ACHN (cell line): ENCODE data around the gene SHISA6.

Source experiments
- DNase-seq: peaks from one replicate; pipeline ENCODE4 v3.0.0-alpha.2; 2015
- in situ Hi-C: cut with HindIII; loops from 2 replicates; pipeline ENCODE4 v1.10.0; 2017; ENCODE audit warnings: low sequenced_read_pairs, low pct_ligation_motif_present, low pct_unique_long_range_greater_than_20kb

The SHISA6 gene

DNA sequence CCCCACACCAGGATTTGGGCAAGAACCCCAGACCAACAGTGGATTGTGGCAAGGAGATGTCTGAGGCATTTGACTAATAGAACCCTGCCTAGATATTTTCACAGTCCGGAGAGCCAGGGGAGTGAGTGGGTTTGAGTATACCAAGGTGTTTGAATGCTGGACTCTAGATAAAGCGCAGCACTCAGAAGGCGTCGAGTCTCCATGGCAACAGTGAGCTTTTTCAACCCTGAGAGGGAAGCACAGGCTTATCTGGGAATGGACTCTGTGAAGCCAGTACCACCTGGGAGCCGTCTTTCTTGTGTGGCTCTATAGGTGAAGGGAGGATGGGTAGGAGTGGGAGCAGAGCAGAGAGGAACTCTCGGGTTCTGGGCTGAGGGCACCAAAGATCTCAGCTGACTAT is 147.0 kb downstream of the SHISA6 start:
- in situ Hi-C loops: no loop called here
- no peak for DNase-seq

DNA sequence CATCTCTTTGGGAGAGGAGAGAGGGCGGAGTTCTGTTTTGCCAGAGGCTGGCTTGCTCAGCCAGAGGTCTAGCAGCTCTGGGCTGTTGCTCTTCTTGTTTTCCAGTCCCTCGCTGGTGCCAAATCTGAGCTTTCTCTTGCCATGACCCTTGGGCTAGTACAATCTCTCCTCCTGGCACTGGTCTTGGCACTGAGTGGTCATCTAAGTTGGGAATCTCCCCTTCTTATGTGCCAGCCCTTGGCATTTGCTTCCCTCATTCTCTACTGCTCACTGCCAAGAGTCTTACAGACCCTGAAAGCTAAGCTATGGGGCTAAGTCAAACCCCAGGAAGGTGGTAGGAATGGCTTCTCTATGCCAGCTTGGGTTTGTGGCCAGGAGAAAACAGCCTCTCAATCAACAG is 148.6 kb downstream of the SHISA6 start:
- DNase-seq: no peak
- in situ Hi-C loops: no loop called here

DNA sequence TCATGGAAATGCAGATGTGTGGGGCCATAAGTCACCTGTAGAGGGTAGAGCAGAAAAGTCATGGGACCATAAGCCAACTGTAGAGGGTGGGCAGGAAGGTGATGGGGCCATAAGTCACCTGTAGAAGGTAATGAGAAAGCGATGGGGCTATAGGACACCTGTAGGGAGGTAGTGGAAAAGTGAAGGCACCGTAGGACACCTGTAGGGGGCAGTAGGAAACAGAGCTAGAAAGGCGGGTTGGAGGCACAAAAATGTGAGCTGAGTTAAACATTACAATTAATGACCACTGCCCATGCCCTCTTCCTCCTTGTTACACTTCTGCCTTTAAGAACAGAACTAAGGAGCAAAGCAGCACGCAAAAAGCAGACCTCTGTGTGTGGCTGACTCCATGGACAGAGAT is 150.1 kb downstream of the SHISA6 start:
- in situ Hi-C loops: no loop called here
- peak; percentile 15 for DNase-seq

DNA sequence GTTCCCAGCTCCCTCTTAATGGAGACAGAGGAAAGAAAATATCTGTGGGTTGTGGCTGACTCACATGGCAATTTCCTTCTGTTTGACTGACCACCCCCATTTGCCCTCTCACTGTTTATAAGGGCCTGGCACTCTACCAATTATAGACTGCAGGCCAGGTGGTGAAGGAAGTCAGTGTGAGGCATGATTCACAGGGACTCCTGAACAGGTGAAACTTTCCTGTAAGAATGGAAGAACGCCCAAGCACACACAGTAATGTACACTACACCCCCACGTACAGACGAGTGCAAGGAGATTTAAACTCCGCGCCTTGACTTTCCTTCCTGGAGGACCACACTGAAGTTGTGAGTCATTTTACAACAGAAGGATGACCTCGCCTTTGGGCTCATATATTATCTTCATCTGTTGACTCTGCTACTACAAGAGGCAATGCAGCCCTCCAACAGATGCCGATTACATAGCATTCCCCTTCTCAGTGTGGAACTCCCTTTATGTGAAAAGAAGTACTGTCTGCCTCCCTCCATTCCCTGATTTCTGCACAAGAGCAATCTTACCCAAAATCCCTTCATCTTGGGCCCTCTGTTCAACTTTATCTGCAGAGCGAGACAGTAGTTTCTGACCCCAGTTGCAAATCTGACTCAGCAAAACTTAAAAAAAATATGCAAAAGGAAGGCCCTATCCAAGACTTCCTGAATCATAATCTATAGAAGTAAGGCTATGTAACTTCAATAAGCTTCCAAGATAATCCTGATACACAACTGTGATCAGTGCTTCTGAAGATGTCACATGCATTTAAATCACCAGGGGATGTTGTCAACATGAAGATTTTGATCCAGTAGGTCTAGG is 163.6 kb downstream of the SHISA6 start:
- DNase-seq: no peak
- in situ Hi-C loops: no loop called here

DNA sequence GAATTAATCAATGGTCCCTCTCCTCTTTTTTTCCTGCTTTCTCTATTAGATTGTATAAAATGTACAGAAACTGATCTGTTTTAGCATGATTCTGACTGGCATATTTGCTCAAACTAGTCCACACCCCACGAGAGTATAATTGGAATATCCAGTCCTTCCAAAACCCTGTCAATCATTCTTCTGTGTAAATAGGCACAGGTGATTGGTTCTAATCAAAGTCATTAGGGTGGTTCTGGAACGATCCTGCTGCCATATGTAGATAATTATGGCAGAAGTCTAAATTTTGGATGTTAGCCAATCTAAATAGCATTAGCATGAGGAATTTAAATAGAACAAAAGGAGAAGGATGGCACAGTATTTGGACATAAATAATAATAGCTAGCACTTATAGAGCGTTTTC is 165.7 kb downstream of the SHISA6 start:
- in situ Hi-C loops: no loop called here
- DNase-seq: no peak

DNA sequence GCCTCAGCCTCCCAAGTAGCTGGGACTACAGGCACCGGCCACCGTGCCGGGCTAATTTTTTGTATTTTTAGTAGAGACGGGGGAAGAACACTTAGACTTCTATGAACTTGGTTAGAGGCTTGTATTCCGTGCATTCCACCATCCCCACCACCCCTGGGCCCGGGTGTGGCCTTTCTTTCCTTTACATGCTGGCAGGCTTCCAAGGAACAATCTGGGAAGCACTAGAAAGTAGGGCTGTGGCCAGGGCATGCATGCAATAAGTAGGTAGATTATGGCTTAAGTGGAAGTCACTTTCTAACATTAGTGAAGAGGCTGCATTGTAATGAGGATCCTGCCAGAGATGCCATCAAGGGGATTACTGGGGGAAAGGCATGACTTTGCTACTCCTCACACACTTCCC is 171.6 kb downstream of the SHISA6 start:
- DNase-seq: no peak
- in situ Hi-C loops: no loop called here

DNA sequence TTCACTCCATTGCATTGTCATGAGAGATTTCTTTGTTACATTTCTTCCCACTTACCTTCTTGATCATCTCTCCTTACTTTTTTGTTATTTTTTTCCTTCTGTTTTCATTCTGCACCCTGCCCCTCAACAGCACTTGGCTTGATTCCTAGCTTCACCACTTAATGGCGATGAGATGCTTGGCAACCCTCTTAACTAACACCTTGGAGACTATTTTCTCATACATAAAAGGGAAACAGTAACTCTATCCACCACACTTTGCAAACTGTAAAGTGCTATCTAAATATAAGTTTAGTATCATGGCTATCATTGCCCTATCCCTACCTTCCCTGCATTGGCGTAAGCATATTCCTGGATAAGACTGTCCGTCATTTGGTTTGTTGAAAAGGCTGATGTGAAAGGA is 177.3 kb downstream of the SHISA6 start:
- DNase-seq: no peak
- in situ Hi-C loops: no loop called here

DNA sequence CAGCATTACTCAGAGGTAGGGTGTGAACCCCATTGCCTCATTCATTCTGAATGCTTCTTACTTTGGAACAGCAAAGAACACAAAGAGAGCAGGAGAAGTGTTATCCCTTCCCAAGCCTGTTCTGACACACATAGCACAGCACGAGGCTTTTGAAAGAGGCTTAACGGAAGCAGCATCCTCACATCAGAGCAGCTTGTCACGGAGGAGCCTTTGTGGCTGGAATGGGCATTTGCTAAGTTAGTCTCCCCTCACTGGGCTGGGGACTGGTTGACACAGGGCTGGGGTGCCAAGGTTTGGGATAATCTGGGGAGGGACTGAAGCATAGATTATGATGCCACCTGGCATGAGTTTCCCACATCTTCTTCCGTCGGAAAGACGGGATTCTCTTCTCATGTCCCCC is 189.7 kb downstream of the SHISA6 start:
- DNase-seq: no peak
- in situ Hi-C loops: no loop called here

DNA sequence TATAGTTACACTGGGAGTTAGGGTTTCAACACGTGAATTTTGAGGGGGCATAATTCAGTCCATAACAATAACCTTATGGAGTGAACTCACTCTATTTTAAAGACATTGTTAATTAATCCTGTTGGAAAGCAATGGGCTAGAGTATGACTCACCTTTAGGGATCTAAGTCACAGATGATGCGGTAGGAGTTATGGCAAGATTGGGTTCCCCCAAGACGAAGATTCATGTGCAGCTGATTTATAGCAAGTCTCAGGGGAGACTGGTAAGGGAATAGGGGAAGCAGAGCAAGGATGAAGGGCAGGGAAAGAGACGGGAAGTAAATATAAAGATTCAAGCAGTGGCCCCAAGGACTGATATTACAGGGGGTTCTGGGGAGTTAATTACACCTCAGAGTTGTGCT is 197.7 kb downstream of the SHISA6 start:
- in situ Hi-C loops: no loop called here
- DNase-seq: no peak

DNA sequence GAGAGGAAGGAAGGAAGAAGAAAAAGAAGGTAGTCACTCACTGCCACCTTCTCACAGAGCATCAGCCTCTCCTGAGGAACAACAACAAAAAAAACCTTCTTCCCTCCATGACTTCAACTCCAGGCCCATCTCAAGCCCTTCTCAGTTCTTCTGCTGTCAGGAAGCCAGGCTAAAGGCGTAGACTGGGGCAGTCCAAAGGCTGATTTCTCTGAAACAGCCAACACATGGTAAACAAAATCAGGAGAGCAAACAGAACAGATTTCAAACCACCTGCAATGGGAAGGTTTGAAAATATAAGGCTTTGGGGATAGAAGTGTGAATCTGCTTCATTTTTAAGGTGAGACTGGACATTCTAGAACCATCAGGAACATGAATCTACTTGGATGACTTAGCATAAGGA is 200.0 kb downstream of the SHISA6 start:
- DNase-seq: no peak
- in situ Hi-C loops: no loop called here

DNA sequence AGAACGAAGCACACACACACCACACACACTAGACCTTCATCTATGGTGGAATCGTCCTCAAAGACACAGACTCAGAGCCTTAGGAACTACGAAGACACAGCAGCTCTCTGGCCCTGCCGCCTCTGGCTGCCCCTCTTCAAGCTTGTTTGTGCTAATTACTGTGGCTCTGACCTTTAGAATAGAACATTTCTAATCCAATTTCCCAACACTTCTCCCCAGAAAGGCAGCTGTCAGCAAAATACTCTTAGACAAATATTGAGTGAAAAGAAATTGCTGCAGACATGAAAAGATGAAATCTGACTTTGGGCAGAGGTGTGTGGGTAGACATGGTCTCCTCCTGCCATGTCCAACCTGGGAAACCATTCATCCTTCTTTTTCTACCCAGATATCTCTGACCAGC is 205.3 kb downstream of the SHISA6 start:
- DNase-seq: no peak
- in situ Hi-C loops: no loop called here

DNA sequence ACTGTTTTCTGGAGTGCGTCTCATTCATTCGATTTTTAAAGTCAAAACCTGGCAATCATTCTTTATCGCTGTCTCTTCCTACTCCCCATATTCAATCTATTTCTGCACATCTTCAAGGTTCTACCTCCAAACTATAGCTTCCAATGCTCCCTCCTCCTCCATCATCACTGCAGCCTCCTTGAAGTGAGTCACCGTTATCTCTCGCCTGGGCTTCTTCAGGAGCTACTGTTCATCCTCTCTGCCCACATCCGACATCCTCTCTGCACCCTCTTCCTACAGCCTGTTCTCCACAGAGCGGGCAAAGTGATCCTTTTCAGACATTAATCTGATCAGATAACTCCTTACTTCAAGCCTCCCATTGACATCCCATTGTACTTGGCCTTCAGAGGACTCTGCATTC is 213.1 kb downstream of the SHISA6 start:
- in situ Hi-C loops: no loop called here
- no peak for DNase-seq

DNA sequence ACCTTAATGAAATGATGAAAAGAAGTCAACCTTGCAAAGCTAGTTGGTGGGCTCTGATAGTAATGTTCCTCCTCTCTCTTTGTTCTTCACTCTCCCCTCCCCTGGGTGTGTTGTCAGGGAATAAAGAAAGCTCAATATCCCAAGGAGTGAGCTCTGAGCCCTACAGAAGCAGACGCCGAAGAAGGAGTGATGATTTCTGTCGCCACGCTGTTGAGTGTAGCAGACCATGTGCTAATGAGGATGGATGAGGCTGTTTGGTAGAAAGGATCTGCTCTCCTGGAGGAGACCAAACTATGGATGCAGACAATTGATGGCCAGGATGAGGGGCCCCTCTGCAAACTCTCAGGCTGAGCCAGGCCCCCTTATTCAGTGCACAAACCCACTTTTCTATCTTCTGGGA is 217.3 kb downstream of the SHISA6 start:
- no peak for DNase-seq
- in situ Hi-C loops: no loop called here

DNA sequence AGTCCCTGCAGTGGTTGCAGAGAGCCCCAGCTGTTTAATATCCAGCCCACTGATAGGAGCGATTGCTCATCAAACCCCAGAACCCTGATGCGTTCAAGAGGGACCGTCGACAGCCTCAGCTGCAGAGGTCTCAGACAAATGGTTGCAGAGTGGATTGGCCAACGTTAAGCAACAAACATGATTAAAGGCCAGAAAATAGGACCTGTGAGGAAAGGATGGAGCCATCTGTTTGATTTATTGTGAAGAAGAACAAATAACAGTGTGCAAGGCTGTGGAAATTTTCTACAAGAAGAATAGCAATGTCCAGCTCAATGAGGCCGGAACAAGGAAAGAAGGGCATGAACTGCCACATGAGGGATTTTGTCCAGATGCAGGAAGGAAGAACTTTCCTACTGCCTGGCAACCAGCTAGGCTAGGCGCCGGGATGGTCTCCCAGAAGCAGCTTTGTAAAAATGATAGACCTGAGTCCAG is 218.9 kb downstream of the SHISA6 start:
- in situ Hi-C loops: no loop called here

DNA sequence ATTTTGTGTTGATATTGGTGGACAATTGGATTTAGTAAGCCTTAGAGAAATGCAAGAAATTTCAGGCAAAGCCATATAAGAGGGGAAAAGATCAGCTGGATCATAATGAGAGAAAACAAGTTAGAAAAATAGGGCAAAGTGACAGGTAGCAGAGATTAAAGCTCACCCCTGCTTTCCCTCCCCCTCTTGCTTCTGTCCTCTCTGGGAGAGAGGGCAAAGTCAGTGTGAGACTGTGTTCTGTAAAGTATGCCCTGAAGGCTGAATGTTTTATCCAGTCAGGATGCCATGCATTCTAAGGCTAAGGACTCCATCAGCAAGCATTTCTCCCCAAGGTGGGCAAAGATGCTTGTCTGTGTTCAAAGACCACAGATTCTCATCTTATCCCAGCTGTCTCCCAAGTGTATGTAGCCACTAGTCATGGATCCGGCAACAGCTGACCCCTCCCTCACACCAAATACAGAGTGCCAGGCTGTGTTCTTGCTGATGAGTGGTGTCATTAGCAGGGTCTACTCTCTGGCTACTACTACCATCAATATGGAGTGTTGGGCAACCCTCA is 221.1 kb downstream of the SHISA6 start:
- DNase-seq: no peak
- in situ Hi-C loops: no loop called here

More for the DNA sequence above, 218.9 kb downstream of the SHISA6 start:
- no peak for DNase-seq

DNA sequence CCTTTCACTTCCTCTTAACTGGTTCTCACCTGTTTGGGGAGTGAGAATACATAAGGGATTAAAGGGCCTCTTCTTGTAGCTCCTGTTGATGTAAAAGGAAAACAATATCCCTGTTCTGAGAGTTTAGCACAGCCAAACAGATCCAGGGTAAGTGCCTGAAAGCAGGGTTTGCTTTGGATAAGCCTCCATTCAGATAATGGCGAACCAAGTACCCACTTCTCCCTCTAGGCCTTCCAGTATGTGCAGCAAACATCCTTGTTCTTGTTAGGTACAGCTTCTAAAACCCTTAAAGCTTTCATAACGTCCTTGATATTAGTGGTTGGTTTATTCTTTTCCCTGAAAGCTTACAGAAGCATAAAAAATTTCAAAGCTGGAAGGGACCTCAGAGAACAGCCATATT is 226.6 kb downstream of the SHISA6 start:
- no peak for DNase-seq
- in situ Hi-C loops: no loop called here

DNA sequence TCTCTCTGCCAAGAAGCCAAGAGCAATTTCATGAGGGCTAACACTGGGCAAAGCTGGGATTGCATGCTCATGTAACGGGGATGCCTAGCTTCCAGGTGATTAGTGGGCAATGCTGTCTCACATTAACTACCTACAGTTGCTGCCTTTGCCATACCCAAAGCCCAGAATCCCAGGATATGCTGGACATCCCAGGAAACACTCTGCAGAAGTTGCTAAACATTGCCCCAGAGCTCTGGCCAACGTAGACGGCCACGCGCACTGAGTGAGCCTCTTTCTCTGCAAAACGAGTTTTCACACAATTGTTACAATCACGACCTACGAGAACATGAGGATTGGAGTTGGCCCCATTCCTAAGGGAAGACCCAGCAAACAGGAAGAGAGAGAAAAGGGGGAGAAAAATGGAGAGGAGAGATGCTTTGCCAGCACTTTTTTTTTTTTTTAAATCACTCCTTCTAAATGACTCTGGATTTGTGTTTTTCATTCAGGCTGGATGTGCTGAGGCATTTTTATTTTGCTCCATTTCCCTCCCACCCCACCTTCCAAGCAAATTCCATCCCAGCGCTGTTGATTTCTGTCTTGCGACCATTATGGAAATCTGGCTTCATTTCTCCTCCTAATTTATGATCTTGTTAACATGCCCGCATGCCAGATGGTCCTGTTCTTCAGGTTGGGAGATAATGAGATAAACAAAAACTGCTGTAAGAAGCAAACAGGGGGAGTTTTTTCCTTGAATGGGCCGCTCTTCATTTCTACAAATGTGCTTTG is 244.5 kb downstream of the SHISA6 start:
- in situ Hi-C loops: no loop called here
- no peak for DNase-seq

DNA sequence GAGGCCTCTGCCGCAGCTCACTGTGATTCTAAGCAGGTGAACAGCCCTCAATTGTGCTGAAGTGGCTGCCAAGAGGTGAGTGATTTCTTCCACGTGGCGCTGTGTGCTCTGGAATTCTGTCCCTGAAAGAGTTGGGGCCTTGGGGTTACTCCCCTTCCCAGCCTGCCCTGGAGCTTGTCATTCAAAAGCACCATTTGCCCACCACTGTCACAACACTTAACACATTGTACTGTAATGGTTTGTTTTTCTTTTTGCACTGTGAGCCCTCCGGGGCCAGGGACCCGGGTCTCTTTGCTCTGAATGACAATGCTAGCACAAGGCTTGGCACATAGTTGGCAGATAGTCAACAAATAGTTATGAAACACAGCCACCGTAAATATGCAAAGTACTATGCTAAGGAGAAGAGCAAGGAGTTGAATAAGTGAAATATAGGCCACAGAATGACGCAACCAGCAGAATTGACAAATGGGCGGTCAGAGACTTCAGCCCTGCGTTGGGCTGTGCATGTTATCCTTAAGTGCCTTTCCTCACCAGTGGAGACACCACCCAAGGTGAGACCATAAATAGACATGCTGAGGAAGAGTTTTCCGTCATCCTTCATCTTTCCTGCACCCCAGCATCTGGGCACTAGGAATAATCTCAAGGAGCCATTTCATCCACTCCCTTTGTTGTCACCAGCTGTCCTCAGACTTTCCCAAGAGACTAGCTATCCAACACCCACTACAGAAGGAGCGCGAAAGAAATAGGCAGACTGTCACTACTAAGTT is 245.3 kb downstream of the SHISA6 start:
- in situ Hi-C loops: no loop called here

DNA sequence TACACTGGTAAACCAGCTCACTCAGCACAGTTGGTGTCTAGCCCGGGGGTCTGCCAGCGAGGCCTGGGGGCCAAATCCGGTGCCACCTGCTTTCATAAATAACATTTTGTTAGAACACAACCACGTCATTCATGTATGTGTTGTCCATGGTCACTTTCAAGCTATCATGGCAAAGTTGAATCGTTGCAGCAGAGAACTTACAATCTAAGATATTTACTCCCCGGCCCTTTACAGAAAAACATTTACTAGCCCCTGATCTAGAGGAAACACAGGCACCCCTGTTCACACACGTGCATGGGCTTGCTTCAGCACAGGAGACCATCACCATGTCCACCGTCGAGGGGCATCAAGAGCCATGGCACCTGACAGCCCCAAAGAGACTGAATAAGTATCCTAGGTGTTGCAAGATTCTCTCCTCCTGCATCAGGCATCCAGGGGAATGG is 245.9 kb downstream of the SHISA6 start:
- in situ Hi-C loops: no loop called here
- no peak for DNase-seq

More for the DNA sequence above, 245.3 kb downstream of the SHISA6 start:
- DNase-seq: no peak
